NCI-H2081 treated with DMSO at 0.1 percent for 48 hours (cell line): ENCODE measurements around the gene SPATA21.

Experiments used
- DNase-seq: peaks from one replicate; lab custom pipeline; 2025; lab: John Stamatoyannopoulos, UW

SPATA21 gene

DNA sequence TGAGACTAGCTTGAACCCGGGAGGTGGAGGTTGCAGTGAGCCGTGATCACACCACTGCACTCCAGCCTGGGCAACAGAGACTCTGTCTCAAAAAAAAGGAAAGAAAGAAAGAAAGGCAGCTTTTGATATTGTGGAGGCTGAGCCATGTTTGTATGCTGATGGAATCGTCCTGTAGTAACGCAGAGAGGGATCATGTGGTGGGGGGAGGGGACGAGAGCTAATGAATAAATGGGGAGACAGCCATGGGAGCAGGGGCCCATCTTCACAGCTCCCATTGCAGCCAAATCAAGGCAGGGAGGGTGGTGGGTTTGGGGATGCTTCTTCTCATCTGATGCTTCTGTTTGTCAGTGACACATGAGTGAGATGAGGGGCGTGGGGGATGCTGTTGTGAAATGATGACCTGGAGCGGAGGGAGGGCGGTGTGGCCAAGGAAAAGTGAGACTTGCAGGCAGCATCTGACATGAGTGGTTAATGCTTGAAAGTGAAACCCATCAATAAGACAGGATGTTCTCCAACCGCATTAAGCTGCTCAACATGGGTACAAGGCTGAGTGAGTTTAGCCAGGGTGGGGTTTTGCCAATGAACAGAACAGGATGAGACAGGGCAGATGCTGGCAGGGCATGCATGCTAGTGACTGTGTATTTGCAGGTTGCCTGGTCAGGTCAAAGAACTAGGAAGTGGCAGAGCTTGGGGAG lies 16.7 kb downstream of the SPATA21 start:
- DNase-seq: no peak

DNA sequence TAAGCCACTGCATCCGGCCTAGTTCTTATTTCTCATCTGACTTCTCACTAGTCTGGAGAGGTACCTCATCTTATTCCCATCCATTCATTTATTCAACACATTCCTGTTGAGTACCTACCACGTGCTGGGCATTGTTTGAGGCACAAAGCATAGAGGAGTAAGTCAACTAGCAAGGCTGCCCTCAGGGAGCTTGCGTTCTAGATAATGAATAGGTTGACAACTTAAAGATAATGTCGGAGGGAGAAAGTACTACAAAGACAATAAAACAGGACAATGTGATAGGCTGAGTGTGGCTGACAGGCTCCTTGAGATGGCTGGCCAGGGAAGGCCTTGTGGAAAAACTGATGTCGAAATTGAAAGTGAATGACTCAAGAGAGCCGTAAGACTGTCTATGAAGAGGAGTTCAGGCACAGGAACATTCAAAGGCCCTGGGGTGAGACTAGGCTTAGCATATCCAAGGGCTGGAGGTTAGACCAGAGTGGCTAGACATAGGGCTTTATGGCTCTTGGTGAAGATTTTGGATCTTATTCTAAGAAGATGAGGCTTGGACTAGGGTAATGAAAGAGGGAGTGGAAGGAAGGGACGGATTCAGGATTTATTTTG lies 18.3 kb downstream of the SPATA21 start:
- no peak for DNase-seq

DNA sequence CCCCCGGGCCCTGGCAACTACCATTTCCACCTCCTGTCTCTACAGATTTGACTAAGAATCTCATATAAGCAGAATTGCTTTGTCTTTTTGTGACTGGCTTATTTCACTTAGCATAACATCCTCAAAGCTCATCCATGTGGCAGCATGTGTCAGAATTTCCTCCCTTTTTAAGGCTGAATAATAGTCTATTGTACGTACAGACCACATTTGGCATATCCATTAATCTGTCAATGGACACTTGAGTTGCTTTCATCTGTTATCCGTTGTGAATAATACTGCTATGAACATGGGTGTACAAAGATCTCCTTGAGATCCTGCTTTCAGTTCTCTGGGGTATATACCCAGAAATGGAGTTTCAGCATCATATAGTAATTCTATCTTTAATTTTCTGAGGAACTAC lies 24.0 kb downstream of the SPATA21 start:
- no peak for DNase-seq

DNA sequence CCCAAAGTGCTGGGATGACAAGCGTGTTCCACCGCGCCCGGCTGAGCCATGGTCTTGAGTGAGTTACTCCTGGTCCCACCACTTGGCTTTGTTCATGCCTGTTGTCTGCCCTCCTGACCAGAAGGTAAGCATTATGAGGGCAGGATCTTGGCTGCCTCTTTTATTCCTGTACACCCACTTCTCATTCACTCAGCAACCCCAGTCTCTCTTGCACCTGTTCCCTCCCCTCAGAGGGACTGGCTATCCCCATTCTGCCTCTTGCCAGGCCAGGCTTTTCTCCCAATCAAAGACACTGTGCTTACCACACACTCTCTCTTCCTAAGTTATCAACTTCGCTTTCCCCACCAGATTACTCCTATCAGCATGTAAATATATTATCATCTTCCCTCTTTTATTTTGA lies 26.4 kb downstream of the SPATA21 start:
- DNase-seq: no peak

DNA sequence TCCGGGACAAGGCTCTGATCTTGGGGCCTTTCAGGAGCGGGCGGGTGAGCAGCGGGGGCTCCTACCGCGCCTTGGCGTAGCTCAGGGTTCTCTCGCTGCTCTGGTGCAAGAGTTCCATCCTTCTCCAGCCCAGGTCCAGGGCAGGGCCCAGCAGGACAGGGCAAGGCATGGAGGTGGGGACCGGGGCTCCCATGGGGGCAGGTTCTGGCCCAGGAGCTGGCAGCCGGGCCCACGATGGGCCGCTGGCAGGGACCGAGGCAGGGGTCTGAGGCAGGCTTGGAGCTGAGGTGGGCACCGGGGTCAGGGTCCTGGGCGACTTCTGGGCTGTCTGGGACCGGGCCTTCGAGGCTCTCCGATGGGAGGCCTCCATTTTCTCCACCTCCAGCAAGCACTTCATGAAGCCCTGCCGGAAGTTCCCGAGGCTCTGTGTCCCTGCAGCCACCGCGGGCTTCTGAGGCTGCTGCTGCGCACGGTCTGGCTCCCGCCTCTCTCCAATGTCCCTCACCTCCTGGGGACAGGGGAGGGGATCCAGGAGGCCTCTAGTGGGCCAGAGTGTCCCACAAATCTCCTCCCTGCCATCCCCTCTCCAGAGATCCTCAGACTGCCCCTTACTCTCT lies 27.6 kb downstream of the SPATA21 start:
- no peak for DNase-seq

DNA sequence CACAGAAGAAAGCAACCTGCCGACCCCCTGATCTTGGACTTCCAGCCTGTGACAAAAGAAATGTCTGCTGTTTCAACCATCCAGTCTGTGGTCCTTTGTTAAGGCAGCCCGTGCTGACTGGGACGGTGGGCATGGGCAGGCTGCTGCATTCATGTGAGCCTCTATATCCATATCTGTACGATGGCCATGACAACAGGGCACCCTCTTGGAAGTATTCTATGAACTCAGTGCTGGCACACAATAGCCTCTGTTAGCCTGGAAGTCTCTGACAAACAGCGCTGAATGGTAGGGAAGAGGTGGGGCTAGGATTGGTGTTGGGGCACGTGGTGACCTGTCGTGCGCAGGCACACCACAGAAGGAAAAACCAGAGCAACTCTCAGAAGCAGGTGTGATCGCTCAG lies 30.4 kb downstream of the SPATA21 start:
- DNase-seq: no peak

DNA sequence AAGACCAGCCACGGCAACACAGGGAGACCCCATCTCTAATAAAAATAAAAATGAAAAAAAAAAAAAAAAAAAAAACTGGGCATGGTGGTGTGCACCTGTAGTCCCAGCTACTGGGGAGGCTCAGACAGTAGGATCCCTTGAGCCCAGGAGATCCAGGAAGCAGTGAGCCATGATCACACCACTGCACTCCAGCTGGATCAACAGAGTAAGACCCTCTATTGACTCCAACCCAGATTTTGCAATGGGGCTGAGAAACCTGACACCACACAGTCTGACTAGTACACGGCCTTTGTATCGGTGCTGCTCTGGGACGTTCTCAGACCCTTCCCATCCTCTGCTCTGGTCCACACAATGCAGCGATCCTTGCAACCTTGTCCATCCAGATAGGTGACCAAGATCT lies 31.8 kb downstream of the SPATA21 start:
- no peak for DNase-seq

DNA sequence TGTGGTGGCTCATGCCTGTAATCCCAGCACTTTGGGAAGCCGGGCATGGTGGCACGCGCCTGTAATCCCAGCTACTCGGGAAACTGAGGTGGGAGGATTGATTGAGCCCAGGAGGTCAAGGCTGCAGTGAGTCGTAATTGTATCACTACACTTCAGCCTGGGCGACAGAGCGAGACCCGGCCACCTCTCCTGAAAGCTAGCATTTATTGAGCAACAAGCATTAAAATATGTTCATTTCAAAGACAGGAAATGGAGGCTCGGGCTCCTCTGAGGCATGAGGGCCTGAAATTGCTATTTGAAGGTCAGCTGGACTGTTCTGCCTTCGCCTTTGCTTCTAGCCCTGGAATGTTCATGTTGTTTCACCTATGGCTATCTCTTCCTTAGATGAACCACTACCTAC lies 34.5 kb downstream of the SPATA21 start:
- DNase-seq: no peak

DNA sequence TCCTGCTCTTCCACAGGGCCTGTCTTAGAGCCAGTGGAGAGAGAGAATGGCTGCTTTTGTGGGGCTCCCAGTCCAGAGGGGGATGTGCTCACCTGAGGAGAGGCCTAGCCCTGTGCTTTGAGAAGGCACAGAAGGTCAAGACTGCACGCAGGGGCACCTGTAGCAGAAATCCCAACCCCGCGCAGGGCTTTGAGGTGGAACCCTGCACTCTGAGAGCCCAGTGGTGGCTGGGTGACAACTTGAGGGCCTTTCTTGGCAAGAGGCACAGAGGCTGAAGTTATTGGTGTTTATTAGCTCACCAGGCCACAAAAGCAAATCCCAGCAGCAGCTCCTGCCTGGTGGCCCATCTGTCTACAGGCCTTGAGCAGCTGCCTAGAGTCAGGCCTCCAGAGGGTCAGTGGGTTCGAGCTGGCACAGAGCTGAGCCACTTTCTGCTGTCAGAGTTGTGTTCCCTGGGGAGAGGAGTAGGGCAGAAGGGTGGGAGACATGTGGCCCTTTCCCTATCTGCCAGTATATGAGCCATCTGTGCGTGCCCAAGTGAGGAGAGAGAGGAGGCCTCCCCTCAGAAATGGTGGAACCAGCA lies 38.8 kb downstream of the SPATA21 start:
- no peak for DNase-seq

DNA sequence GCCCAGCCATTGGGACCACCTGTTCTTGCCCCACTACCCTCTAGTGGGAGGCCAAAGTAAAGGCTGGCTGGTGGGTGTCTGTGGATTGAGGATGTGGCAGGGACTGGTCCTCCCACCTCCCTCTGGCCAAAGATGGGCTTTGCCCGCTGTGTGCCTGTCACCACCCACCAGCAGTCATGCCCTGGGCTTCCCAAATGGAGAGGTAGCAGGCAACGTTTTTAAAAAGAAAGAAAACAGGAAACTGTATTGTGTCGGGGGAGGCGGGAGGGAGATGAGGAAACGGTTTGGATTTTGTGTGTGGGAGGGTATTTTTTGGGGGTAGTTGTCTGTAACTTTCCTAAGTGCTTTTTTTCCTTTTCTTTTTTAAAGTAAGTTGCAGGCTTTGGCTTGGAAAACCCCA lies 40.1 kb downstream of the SPATA21 start:
- no peak for DNase-seq

DNA sequence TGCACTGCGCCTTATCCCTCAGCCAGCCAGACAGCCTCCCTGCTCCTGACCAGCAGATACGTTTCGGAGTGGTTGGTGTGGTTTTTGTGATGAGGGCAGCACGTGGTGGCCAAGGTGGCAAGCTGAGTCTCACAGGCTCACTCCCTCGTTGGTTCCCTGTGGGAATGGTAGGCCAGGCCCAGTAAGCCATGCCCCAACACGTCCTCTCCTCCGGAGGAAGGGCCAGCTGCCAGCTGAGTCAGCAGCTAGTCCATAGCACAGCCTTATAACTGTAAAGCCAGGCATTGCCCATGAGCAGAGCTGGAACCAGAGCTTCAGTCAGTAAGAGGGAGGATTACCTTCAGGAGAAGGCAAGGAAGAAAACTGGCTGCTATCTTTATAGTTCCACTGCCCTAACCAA lies 40.6 kb downstream of the SPATA21 start:
- DNase-seq: no peak

DNA sequence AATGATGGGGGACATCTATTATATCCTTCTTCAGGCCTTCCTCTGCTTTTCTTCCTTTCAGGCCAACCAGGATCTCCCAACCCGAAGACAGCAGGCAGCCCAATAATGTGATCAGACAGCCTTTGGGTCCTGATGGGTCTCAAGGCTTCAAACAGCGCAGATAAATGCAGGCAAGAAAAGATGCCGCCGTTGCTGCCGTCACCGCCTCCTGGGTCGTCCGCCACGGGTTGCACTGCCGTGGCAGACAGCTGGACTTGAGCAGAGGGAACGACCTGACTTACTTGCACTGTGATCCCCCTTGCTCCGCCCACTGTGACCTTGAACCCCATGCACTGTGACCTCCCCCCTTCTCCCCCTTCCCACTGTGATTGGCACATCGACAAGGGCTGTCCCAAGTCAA lies 42.2 kb downstream of the SPATA21 start:
- no peak for DNase-seq

DNA sequence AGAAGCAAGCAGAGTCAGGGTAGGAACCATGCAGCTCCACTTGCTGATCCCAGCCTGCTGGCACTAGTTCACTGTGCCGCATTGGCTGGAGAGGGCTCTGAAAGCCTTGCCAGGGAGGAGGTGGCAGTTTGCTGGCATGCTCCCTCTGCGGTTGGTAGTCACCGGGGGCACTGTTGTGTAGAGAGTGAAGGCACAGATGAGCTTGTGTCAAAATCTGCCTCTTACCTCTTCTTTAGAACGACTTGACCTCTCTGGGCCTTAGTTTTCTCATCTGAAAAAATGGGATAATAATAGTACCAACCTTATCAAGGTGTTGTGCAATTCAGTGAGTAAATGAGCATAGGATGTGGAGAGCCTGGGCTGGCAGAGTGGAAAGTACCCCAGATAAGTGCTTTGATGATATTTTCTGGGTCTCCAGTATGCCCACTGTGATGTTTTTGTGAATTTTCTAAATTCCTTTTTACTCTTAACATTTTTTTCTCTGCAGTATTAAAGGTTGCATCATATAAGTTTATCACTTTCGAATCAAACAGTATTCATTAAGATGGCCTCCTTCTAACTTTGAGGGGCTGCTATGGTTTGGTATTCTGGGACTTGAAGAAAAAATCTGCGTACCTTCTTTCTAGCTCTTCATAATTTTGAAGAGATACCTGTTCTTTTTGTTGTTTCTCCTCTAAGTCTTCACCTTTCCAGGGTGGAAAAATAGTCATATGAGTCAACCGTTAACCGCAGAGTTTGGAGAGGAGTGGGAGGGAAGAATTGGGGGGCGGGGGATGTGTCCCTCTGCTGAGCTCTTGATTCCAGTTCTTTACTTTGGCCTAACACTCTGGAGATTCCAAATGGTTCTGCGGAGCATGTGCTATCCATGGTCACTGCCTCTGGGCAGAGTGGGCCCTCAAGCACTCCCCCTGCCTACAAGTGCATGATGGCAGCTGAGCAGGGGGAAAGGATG lies 43.4 kb downstream of the SPATA21 start:
- DNase-seq: no peak

DNA sequence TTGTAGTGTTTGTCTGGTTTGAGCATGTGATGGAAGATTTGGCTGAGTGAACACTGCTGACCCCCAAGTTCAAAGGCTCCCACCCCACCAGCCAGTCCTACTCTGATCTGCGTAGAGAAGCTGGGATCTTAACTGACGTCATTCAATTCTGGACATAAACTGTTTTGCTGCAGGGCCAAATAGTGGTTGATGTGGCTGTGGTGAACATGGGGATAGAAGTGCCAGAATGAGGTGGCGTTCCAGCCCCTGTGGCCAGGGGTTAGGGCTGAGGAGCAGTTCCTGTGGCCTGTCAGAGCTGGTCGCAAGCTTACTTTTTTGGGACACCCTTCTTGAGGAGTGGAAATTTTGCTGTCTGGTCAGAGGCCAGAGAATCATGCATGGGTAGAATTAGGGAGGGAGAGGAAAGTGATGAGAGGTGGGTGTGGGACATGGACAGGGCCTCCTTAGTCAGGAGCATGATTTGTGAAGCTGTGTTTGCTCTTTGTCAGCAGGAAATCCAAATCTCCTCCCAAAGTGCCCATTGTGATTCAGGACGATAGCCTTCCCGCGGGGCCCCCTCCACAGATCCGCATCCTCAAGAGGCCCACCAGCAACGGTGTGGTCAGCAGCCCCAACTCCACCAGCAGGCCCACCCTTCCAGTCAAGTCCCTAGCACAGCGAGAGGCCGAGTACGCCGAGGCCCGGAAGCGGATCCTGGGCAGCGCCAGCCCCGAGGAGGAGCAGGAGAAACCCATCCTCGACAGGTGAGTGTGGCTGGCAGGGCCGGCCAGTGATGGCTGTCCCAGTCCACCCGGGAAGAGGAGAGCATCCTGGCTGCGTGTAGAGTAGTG lies 44.3 kb downstream of the SPATA21 start:
- no peak for DNase-seq

DNA sequence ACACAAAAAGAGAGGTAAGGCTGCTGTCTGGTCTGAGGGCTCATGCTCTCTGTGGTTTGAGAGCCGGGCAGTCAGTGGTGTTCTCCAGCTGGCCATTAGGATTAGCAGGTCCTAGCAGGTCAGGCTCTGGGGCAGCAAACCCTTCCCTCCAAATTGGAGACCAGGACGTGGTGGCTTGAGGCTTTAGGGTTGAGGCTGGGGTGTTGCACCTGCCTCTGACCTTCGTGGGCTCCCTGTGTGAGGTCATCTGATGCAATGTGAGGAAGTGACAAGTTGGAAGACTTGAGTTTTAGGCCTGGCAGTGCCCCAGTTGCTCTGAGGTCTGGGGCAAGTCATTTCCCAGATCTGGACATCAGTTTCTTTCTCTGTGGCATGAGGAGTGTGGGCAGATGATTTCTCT lies 45.8 kb downstream of the SPATA21 start:
- DNase-seq: no peak

DNA sequence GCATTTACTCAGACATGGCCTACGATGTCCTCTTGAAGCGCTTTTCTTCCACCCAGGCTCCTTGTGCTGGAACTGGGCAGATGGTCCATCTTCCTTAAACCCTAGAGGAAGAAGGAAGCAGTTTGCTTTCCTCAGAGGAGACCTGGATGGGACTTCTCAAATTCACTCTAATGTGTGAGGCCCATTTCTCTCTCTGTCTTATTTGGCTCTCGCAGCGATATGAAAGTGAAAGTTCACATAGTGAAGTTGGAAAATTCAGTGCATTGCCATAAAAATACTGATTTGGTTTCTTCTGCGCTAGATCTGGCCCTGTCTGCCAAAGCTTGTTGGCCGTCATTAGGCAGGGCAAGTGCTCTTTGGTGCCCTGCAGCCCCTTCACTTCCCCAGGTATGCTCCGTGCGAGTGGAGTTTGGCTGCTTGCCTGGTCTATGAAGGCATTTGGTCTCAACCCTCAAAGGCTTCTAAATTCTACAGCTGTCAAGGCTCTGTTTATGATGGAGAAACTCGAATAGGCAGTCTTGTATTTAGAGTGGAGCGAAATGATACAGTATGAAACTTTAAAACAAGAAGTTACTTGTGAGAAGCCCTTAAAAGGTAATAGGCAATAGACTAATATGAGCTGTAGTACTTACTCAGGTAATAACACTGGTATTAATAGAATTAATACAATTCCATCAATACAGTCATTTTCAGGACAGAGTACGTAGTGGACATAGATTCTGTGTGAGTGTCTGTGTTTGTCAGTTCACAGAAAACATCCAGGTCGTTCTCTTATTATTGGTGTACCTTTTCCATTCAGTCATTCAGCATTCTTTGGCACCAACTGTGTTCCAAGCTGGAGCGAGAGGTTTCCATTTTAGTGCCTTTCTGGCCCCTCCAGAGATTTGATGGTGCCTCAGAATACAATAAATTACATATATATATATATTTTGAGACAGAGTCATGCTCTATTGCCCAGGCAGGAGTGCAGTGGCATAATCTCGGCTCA lies 49.7 kb downstream of the SPATA21 start:
- no peak for DNase-seq

DNA sequence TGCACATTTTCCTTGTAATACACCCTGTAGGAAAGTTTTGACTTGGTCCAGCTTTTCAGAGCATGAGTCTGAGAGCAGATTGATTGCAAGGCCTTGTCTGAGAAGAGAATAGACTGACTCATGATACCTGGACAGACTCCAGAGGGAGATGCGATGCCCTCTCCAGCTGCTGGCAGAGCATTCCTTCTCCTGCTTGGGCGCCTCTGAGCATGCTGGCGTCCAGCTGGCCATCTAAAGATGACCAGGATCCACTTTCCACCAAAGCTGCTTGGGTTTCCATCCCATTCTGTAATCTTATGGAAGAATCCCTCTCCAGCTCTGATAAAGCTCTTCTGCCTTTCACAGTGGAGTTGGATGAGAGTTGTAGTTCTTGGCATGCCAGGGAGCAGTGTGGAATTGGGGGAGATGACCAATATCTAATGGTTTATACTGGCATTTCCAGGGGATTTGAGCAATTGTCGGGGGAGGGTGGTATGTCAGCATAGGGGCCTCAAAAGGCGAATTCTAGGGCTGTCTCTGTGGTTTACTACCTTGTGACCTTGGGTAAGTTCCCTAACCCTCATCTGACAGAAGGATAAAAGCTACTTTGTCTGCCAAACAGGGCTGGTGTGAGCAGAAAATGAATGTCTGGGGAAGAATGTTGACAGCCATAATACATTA lies 50.6 kb downstream of the SPATA21 start:
- DNase-seq: no peak

DNA sequence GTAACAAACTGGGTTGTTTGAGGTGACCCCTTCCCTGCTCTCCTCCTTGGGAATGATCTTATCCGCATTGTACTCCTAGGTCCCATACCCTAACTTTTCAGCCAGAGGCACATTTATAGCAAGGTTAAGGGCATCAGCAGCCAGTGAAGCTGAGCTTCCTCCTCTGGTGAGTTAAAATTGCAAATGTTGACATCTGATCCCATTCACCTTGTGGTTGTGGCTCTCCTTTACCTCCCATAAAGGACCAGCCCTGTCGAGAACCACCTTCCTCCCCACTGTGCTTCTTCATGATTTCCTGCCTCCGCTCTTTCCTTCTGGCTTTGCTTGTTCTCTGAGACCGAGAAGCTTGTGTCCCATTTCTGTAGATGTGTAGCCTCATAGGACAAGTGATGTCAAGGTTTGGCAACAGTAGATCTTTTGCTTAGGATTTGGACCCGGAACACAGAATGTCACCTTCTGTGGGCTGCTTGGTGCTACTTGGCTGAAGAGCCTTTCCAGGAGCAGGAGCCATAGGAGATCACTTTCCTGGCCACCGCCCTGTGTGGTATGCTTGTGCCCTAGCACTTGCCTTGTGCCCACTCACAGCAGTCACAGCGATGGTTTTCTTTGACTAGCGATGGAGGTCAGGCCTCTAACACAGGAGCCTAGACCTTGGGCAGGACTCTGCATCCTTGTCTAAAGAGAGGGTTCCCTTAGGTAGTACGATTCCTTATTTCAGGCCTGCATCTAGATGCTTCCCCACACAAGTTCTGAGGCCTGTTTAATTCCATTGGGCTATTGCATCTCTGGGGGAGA lies 51.4 kb downstream of the SPATA21 start:
- DNase-seq: no peak

DNA sequence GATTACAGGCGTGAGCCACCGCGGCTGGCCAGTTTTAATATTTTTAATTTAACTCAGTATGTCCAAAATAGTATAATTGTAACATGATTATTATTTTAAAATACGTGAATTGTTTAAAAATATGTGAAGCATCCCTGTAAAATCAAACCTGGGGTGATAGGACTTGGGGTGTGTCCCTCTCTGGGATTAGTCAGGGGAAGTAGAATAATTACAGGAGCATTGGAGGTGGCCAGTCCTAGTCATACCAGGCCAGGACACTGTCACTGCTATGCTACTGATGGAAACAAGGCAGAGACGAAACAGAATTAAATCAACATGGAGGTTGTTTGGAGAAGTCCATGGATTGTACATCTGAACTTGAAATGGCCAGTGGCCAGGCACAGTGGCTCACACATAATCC lies 53.3 kb downstream of the SPATA21 start:
- no peak for DNase-seq
